ENCODE measurements around the gene CDK5.
"Not testable (repeated sequence)": the region's sequence is repeated elsewhere in the genome, so short reads cannot be mapped to it uniquely, and the experiment has no call there.

Gene CDK5

GRCh38 chr7:151043959-151044358 lies 13.7 kb downstream of the CDK5 start:
- H3K4me3 ChIP-seq (ENCODE audit: low read depth, low read length): no peak overlapping the region
- no peak for TF ChIP-seq CTCF (IDR thresholded peaks at IDR 0.05; ENCODE audit: low read depth, low read length)

GRCh38 chr7:151043449-151043848 lies 14.2 kb downstream of the CDK5 start:
- H3K4me3 ChIP-seq (ENCODE audit: low read depth, low read length): not testable (repeated sequence)

- no peak for TF ChIP-seq CTCF (IDR thresholded peaks at IDR 0.05; ENCODE audit: low read depth, low read length)
- H3K4me3 ChIP-seq (ENCODE audit: low read depth, low read length): no peak overlapping the region
These were observed 16.9 kb downstream of the CDK5 start for GRCh38 chr7:151040616-151041375.

GRCh38 chr7:151039850-151040548 lies 17.7 kb downstream of the CDK5 start:
- H3K4me3 ChIP-seq (ENCODE audit: low read depth, low read length): no peak overlapping the region
- no peak for TF ChIP-seq CTCF (IDR thresholded peaks at IDR 0.05; ENCODE audit: low read depth, low read length)

GRCh38 chr7:151038951-151039849 lies 18.5 kb downstream of the CDK5 start:
- H3K4me3 ChIP-seq (ENCODE audit: low read depth, low read length): no peak overlapping the region
- no peak for TF ChIP-seq CTCF (IDR thresholded peaks at IDR 0.05; ENCODE audit: low read depth, low read length)

- H3K4me3 ChIP-seq (ENCODE audit: low read depth, low read length): no peak overlapping the region
- TF ChIP-seq CTCF (IDR thresholded peaks at IDR 0.05; ENCODE audit: low read depth, low read length): no peak
These were observed 21.8 kb downstream of the CDK5 start for GRCh38 chr7:151035902-151036301.

- no peak overlapping the region for H3K4me3 ChIP-seq (ENCODE audit: low read depth, low read length)
- TF ChIP-seq CTCF (IDR thresholded peaks at IDR 0.05; ENCODE audit: low read depth, low read length): no peak
These were observed 22.5 kb downstream of the CDK5 start for GRCh38 chr7:151035026-151035717.
